Fibroblast of the aortic adventitia (primary cell): ENCODE measurements around the gene LRRC8D. TPM values are rescaled to one million over a fixed set of nuclear protein-coding genes. Genes with fewer than 3 reads are reported as not detected.

Source experiments
- DNase-seq: peaks from one replicate; pipeline ENCODE4 v3.0.0-alpha.2; 2010; ENCODE audit warnings: low read depth
- H3K4me3 ChIP-seq: 2 replicates; pipeline ENCODE4 v1.5.1; 2011; ENCODE audit warnings: low read depth, mild to moderate bottlenecking, control low read depth, low read length, moderate library complexity
- total RNA-seq: library from RNA; depleted of rRNA; stranded (reverse); fragments of >200 nt; gene quantifications from 2 replicates; pipeline ENCODE4 v1.2.3, GENCODE V29; 2012; ENCODE audit warnings: low replicate concordance
- TF ChIP-seq, protein P1 (sequence below): IDR thresholded peaks from 2 replicates; pipeline ENCODE4 v1.5.1; 2011; ENCODE audit warnings: mild to moderate bottlenecking, low read length, control low read depth, inconsistent platforms; ENCODE audit not compliant: insufficient read depth

The LRRC8D gene
- total RNA-seq, 1 donor: 45.6 TPM

DNA sequence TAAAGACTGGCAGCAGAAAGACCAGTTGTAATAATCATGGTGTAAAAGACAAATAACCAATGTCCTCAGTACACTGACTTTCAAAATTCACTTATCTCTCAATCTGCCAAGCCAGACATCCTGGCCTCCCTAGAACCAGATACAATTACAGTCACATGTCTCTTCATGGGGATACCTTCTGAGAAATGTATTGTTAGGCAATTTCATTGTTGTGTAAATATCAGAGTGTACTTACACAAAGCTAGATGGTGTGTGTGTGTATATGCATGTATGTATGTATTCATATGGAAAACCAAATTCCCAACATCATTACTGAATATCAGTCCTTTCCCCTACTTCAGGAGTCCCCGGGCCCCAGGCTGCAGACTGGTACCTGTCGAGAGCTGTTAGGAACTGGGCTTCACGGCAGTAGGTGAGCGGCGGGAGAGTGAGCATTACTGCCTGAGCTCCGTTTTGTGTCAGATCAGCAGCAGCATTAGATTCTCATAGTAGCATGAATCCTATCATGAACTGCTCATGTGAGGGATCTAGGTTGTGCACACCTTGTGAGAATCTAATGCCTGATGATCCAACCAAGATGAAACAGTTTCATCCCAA is 108.7 kb downstream of the LRRC8D start:
- DNase-seq: no peak
- H3K4me3 ChIP-seq: no peak overlapping the region
- TF ChIP-seq, protein P1, sequence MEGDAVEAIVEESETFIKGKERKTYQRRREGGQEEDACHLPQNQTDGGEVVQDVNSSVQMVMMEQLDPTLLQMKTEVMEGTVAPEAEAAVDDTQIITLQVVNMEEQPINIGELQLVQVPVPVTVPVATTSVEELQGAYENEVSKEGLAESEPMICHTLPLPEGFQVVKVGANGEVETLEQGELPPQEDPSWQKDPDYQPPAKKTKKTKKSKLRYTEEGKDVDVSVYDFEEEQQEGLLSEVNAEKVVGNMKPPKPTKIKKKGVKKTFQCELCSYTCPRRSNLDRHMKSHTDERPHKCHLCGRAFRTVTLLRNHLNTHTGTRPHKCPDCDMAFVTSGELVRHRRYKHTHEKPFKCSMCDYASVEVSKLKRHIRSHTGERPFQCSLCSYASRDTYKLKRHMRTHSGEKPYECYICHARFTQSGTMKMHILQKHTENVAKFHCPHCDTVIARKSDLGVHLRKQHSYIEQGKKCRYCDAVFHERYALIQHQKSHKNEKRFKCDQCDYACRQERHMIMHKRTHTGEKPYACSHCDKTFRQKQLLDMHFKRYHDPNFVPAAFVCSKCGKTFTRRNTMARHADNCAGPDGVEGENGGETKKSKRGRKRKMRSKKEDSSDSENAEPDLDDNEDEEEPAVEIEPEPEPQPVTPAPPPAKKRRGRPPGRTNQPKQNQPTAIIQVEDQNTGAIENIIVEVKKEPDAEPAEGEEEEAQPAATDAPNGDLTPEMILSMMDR: no peak

DNA sequence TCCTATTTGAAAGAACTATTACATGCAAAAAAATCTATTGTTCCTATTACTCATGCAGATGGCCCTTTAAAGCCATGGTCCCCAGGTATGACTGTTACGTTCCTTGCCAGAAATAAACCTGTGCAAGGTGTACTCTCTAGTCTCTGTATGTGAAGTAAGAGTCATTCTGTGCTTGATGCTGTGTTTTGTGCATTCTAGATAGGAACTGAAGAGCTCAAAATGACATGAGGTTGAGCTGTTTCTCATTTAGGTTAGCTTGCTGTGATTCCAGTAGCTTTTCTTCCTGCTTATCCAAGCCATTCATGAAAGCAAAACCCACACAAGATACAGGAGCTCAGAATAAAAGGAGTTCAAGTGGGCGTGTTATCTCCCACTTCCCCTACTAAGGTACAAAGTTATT is 109.7 kb downstream of the LRRC8D start:
- TF ChIP-seq, protein P1: no peak
- H3K4me3 ChIP-seq: no peak overlapping the region
- no peak for DNase-seq

DNA sequence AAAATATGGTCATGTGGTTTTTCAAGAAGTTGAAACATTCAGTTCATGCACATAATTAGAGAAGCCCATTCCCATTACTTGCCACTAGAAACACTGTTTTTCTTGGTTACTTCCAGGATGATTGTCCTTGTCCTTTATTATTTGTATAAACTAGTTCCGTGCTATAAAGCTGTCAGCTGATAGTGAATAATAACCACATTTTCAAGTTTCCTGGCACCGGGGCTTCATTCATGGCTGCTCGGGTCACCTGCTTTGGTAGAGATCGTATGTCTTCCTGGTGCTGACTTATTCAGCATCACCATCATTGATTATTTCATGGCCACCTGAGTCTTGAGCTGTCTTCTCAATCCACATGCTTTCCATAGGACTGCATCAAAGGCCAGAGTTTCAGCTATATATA is 111.1 kb downstream of the LRRC8D start:
- no peak for DNase-seq
- TF ChIP-seq, protein P1: no peak
- H3K4me3 ChIP-seq: no peak overlapping the region

DNA sequence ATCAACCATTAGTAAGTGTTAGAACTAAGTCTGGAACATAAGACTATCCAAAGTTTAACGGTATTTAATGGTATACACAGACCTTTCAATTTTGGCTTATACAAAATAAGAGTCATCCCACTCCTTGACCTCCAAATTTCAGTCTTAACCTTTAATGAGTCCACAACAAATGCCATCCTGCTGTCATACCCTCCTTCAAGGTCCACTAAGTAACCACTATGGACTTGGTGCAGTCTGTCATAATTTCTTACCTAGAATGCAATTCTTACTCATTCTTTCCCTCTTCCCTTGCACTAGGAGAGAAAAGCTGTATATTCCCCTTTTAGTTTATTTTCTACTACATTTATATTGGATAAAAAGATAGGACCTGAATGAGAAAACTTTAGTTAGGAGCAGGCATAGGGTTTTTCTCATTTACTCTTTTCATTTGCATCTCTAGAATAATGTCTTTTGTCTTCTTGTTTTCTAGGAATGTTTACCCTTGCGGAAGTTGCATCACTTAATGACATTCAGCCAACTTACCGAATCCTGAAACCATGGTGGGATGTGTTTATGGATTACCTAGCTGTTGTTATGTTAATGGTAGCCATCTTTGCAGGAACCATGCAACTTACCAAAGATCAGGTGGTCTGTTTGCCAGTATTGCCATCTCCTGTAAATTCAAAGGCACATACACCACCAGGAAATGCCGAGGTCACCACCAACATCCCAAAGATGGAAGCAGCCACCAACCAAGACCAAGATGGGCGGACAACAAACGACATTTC is 111.9 kb downstream of the LRRC8D start:
- no peak overlapping the region for H3K4me3 ChIP-seq
- TF ChIP-seq, protein P1: no peak
- no peak for DNase-seq

DNA sequence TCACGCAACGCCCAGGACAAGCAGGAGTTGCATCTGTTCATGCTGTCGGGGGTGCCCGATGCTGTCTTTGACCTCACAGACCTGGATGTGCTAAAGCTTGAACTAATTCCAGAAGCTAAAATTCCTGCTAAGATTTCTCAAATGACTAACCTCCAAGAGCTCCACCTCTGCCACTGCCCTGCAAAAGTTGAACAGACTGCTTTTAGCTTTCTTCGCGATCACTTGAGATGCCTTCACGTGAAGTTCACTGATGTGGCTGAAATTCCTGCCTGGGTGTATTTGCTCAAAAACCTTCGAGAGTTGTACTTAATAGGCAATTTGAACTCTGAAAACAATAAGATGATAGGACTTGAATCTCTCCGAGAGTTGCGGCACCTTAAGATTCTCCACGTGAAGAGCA is 113.6 kb downstream of the LRRC8D start:
- DNase-seq: no peak
- no peak overlapping the region for H3K4me3 ChIP-seq
- TF ChIP-seq, protein P1: no peak

DNA sequence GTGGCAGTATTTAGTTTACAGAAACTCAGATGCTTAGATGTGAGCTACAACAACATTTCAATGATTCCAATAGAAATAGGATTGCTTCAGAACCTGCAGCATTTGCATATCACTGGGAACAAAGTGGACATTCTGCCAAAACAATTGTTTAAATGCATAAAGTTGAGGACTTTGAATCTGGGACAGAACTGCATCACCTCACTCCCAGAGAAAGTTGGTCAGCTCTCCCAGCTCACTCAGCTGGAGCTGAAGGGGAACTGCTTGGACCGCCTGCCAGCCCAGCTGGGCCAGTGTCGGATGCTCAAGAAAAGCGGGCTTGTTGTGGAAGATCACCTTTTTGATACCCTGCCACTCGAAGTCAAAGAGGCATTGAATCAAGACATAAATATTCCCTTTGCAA is 114.4 kb downstream of the LRRC8D start:
- no peak for DNase-seq
- TF ChIP-seq, protein P1: no peak
- no peak overlapping the region for H3K4me3 ChIP-seq
